SK-MEL-5 (cell line): Measurements from ENCODE around the gene AOPEP. TPM values are rescaled to one million over a fixed set of nuclear protein-coding genes. Genes with fewer than 3 reads are reported as not detected.
"Not testable (repeated sequence)": the region's sequence is repeated elsewhere in the genome, so short reads cannot be mapped to it uniquely, and the experiment has no call there.

ENCODE experiments used
- DNase-seq: peaks from one replicate; pipeline ENCODE4 v3.0.0-alpha.2; 2016; ENCODE audit warnings: low read depth, low spot score
- in situ Hi-C: cut with HindIII; loops from 2 replicates; pipeline ENCODE4 v1.10.0; 2016; ENCODE audit warnings: low sequenced_read_pairs, high pct_unique_total_duplicates, low pct_unique_long_range_greater_than_20kb
- total RNA-seq: library from RNA; depleted of rRNA; stranded (reverse); fragments of >200 nt; shearing (Covaris generic); gene quantifications from 2 replicates; pipeline ENCODE4 v1.2.3, GENCODE V29; 2014

The AOPEP gene
- total RNA-seq, 1 experiment from 2014 or later = 20.8 TPM

DNA sequence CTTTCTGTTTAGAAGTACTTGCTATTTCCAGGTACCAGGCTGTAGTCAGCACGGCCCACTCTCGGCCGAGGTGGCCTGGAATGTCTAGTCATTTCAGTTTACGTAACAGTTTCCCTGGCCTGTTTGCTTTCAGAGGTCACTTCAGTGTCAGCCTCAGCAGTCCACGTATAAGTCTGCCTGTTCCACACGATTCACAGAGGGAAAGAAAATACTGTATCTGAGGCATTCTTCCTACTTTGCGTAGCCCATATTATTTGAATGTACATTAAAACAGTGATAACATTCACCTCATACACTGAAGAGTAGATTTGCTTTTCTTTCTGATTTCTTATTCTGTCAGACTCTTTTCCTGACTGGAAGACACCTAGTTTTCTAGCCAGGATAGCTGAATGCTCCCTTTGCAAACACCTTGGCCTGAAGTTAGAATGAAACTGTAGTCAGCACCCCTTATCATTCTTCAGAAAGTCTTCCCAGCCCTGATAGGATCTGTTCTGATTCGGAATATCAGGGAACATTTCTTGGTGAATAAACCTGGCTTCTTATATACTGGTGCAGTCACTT, 140.9 kb downstream of the AOPEP start:
- in situ Hi-C loops = no loop called here
- DNase-seq = no peak

DNA sequence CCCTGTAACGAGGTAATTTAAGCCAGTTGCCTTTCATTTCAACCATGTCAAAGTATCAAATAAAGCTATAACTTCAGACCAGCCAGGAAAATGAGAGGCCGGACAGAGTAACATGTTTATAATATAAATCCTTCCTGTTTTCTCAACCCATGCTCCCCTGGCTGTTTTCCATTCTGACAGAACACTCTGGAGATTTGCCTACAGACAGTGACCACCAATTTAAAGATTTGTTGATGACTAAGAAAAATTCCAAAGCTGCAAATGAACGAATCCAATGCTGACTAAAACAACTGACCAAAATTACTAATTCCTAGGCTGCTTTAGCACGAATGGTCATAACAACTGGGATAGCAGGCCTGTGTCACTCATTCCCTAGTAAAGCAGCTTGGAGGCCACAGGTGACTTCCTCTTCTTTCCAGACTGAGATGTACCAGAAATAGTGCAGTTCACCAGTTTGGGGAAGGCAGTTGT, 141.4 kb downstream of the AOPEP start:
- in situ Hi-C loops = no loop called here
- no peak for DNase-seq

GRCh38 chr9:94868464-94868863, 142.0 kb downstream of the AOPEP start:
- in situ Hi-C loops = no loop called here
- DNase-seq = no peak

- in situ Hi-C loops = no loop called here
- no peak for DNase-seq
These were observed 142.9 kb downstream of the AOPEP start for GRCh38 chr9:94869415-94869843.

- no peak for DNase-seq
- in situ Hi-C loops = no loop called here
These were observed 143.9 kb downstream of the AOPEP start for GRCh38 chr9:94870465-94870792.

DNA sequence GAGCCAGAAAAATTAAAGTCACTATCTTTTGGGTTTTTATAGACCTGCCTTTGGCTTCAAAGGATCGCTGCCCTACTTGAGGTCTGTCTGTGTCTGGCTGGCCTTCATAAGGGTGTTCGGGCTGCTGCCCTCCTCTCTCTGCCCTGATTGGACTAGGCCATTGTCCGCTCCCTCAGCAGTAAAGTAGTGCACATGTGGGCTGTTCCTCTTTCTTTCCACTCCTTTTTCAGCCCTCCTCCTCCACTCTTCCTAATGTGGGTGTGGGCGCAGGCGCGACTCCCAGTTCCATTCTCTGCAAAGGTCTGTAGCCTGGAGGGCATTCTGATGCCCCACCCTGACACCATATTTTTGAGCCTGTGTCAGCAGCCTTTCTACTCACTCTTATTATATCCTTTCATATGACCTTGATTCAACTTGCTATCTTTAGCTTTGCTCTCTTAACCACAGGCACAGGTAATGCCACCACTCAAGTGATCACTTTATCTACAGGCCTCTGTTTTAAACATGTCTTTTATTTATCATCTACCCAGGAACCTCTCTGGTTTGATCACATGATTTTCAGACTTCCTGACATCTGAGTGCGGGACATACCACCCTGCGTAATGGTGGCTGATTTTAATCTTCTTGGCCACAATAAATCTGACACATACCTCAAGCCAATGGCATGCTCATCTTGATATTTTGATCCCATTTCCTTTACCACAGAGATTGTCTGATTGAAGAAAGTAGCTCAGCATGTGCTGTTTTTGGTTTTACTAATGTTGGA, 144.5 kb downstream of the AOPEP start:
- in situ Hi-C loops = no loop called here
- no peak for DNase-seq

GRCh38 chr9:94872083-94872833, 145.8 kb downstream of the AOPEP start:
- in situ Hi-C loops = no loop called here
- DNase-seq = no peak

GRCh38 chr9:94872891-94873511, 146.5 kb downstream of the AOPEP start:
- no peak for DNase-seq
- in situ Hi-C loops = no loop called here

- in situ Hi-C loops = no loop called here
- DNase-seq = peak; percentile 10
These were observed 147.8 kb downstream of the AOPEP start for GRCh38 chr9:94874316-94874715.

DNA sequence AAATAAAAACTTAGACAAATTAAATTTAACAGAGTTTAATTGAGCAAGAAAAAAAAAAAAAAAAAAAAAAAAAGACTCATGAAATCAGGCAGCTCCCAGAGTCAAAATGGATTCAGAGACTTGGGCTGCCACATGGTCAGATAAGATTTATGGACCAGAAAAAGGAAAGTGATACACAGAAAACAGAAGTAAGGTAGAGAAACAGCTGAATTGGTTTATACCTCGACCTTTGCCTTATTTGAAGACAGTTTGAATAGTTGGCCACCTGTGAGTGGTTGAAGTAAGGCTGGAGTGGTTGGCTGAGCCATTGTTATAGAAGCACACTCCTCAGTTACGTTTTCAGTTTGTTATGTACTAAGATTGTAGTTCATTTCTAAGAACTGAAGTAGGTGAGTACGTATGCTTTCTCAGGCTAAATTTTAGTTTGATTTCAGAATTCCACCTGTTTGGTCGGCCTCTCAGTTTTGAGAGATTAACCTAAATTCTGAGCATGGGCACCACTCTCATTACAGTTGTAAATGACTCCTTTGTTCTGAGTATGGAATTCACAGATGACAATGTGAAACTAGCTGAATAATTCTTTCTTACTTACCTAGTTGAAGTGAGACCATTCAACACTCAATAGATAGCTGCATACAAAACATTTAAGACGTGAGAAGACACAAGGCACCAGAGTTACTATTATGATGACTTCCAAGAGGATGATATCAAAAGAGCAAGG, 149.0 kb downstream of the AOPEP start:
- peak; percentile 7 for DNase-seq
- in situ Hi-C loops = no loop called here

DNA sequence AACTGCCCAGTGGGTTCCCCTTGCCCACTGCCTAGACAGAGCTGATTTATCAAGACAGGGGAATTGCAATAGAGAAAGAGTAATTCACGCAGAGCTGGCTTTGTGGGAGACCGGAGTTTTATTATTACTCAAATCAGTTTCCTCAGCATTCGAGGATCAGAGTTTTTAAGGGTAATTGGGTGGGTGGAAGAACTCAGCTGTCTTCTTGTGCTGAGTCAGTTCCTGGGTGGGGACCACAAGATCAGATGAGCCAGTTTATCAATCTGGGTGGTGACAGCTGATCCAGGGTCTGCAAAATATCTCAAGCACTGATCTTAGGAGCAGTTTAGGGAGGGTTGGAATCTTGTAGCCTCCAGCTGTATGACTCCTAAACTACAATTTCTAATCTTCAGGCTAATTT, 152.3 kb downstream of the AOPEP start:
- DNase-seq = not testable (repeated sequence)

DNA sequence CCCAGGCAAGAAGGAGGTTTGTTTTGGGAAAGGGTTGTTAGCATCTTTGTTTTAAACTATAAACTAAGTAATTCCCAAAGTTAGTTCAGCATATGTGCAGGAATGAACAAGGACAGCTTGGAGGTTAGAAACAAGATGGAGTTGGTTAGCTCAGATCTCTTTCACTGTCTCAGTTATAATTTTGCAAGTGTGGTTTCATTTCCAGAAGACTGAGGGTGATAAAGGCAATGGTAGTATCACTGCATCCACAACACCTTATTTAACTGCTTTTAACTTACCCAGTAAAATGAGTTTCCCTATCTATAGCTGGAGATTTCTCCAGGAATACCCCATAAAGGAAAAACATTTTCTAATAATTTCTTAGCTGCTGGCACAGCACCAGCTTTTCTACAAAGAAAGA, 152.7 kb downstream of the AOPEP start:
- DNase-seq = no peak
- in situ Hi-C loops = no loop called here

More for the DNA sequence above, 152.3 kb downstream of the AOPEP start:
- in situ Hi-C loops = not testable (repeated sequence)

DNA sequence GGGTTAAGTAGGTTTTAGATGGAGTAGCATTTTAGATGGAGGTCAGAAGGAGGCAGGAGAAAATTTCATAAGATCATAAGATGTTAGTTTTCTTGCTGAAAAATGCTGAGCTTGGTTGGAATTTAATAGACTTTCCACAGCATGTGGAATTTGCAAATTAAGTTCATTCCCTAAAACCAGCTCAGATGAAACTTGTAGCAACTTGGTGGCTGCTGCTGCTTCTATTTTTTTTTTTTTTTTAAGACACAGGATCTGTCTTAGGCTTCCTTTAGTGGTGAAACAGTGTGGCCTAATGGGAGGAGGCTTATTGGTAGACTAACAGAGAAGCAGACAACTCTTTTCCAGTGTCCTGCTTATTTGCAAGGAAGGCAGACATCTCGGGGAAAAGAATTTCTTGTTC, 154.5 kb downstream of the AOPEP start:
- no peak for DNase-seq
- in situ Hi-C loops = no loop called here

DNA sequence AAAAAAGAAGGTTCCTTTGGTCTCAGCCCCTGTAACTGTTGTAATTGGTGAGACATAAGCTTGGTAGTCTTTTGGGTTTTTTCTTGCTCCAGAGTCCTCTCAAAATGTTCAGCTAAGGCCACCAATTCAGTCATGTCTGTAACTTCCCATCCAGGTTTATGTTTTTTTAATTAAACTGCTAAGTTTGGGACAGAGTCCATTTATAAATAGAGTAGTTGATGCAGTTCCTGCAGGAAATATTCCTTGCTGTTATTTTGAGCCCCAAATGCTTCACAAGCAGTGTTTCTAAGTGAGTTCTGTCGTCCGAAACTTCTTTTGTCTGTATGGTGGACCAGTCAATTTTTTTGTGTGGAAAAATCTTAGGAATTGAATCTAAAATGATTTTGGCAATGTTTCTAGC, 155.0 kb downstream of the AOPEP start:
- DNase-seq = no peak
- in situ Hi-C loops = no loop called here

DNA sequence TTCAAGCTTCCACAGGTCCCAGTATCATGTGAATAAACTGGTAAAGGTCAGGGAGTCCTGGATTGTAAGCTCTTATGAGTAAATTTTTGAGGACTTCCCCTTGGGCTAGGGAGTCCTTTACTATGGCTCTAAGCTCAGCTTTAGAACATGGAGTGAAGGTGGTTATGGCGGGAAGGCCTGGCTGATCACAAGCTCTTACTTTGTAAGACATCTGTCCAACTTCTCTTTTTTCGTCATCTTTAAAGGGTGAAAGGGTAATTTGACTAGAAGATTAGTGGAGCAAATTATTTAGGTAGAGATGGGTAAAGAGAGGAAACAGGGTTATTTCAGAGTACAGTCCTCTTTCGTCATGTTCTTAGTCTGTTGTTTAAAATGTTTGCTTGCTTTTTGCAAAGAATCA, 155.4 kb downstream of the AOPEP start:
- in situ Hi-C loops = no loop called here
- DNase-seq = no peak

DNA sequence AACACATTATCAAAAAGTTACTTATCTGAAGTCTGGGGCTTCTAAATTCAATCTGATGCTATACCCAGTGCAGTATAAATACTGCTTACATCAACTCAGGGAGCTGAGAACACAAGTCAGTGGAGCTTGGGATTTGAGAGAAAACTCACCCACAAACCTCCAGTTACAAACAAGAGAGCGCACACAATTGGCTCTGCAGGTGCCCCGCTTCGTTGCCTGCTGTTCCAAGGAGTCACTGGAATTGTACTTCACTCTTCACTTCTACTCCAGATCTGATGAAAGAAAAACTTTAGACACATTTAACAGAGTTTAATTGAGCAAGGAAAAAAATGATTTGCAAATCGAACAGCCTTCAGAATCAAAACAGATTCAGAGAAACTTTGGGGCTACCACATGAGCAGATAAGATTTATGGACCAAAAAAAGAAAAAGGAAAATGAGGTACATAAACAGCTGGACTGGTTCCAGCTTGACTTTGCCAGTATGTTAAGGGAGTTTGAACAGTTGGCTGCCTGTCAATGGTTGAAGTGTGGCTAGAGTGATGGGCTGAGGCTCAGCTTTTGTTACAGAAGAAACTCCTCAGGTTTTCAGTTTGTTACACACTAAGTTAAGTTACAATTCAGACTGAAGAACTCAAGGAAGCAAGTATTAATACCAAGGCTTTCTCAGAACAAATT, 156.6 kb downstream of the AOPEP start:
- in situ Hi-C loops = no loop called here
- no peak for DNase-seq

DNA sequence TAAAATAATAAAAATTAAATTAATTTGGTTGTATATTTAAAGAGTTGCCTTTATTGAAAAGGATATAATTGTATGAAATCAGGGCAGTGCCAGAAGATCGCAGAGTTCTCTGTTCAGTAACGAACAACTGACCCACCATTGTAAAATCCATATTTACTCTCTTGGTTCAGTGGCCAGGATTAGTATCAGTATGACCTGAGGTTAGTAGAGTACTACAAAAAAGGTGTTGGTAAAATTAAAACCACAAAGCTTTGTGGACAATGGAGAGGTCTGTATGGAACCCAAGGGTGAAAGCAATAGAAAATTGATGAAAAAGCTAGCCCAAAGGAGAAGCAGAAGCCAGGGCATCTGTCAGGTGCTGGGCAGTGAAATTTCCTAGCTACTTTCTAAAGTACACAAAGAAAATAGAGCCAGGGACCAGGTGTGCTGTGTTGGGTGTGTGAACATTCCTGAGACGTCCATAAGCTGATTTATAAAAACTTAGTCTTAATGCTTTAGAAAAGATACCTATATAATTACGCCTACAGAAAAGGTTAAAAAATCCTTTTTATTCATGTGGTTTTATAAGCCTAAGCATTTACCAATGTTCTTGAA, 159.5 kb downstream of the AOPEP start:
- in situ Hi-C loops = no loop called here

More for the DNA sequence above, 159.5 kb downstream of the AOPEP start:
- no peak for DNase-seq
